Medulla oblongata (tissue), 1 donor: ENCODE measurements around the gene ITPK1.

Source experiments
- DNase-seq: peaks from one replicate; pipeline ENCODE4 v3.0.0-alpha.2; 2015; ENCODE audit errors: extremely low spot score

The ITPK1 gene

DNA sequence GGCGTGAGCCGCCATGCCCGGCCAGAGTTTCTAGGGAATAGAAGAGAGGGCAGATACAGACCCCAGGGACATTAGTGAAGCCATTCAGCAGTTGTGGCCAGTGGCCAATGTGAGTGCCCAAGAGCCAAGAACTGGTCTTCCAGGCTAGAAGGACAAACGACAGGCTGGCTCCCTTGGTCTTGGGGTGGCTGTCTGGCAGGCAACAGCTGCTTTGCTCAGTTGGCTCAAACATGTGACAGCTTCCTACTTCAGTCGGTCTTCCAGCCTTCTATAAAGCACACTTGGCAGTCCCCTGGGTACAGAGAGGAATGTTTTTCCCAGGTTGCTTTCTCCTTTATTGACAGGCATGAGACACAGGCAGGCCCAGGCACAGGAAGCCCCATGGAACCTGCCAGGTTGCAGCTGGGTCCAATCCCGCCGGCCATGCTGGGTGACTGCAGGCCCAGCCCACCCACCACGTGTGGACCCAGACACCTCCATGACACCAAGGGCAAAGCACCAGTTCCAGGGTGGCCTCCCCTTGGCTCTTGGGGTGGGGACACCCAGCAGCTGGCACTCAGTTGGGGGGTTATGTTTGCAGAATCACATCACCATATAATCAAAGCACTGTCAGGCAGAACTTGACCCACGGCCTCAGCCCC lies 177.4 kb downstream of the ITPK1 start:
- peak; percentile 48 for DNase-seq

DNA sequence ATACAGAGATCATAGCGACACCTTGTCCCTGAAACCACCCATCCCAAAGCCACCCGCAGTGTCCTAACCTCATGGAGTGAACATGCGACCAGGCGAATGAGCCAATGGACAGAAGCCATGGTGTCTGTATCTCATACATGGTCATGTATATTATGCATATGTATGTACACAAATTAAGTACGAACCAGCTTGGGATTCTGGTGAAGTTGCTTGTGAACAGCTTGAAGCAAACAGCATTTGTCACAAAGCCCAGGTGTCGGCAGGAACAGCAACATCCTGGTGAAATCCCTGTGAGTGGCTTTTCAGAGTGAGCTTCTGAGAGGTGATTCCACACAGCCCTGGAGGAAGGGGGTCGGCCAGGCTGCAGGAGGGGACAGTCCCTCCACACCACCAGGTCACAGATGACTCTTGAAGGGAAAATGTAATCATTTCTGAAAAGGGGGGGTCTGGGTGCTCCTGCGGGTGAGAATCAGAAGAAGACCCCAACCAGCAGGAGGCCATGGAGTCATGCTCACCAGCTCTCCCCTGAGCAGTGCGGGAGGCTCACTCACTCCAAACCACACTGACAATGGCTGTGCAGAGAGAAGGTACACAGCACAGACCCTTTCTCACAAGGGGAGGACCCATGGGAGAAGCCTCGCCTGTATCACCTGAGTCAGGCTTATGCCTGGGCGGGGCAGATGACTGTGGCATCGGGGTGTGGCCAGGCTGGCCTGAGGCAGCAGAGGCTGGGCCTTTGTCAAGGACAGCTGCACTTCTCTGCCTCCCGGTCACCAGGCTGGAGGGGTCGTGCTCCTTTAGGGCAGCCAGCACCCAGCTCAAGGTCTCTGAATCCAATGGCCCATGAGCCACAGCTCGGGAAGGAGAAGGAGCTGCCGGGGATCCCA lies 178.4 kb downstream of the ITPK1 start:
- DNase-seq, result no peak

DNA sequence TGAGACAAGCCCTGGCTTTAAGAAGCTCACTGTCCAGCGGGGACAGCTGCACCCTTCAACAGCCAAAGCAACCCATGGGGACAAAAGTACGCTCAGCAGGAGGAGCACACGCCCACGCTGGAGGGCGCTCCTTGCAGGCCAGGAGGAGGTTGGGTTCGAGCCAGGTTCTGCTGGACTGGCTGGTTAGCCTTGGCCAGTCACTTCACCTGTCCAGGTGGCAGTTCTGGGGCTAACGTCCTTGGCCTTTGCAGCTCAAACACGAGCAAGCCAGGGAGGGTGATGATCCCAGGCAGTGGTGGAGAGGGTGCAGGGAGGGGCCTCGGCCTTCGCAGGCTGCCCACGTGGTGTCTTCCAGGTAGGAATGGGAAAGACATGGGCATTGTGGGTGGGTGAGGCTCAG lies 179.6 kb downstream of the ITPK1 start:
- DNase-seq, result no peak

DNA sequence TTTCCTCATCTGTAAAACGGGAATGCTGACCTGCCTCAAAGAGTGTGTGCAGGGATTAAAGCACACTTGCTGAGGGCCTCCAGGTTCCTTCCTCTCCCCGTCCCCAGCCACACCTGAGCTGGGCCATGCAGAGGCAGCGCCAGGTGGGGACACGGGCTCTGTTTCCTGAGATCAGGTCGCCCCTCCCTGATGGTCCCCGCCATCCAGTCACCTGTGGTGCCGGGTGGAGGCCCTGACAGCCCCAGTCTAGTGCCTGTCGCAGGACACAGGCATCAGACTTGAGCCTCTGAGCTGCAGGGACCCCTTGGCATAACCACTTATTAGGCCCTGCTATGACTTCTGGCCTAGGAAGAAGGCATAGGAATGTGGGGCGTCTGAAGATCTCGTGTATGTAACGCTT lies 180.3 kb downstream of the ITPK1 start:
- DNase-seq, result no peak

DNA sequence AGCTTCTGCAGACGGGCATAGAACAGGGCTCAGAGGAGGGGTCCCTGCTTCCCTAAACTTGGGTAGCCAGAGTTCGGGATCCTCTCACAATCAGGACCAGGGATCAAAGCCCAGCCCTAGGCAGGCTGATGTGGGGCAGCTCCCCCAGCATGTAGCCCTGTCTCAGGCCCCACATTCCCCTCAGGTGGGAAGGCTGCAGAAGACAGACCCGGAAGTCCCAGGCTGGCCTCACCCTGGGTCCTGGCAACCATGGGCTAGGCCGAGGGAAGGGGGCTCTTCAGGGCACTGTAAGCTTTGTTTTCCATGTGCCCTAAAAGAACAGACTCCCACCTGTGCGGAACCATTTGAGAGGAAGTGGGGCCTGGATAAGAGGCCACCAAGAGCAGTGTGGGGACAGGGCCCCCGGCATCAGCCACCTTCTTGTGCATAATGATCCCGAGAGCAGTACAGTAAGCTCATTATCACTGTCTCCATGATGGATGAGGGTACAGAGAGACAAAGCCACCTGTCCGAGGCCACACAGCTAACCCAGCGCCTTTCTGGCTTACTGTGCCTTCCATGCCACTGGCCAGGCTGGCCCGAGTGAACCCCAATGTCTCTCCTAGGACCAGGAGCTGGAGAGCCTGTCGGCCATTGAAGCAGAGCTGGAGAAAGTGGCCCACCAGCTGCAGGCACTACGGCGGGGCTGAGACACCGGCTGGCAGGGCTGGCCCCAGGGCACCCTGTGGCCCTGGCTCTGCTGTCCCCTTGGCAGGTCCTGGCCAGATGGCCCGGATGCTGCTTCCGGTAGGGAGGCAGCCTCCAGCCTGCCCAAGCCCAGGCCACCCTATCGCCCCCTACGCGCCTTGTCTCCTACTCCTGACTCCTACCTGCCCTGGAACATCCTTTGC lies 181.3 kb downstream of the ITPK1 start:
- no peak for DNase-seq

DNA sequence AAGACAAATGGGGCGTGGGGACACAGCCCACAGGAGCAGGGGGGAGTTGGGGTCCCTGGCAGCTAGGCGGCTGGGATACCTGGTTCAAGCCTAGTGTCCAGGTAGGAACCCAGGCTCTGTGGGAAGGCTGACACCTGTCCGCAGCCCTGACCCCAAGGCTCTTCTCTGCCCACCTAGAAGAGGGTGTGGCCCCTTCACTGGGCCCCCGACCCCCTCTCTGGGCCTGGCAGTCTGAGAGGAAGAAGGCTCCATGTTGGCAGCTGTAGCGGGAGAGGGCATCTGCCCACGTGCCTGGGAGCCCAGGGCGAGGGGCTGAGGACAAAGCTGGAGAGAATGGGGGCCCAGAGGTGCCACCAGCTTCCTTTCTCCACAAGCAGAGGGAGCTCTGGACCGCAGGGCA lies 182.2 kb downstream of the ITPK1 start:
- DNase-seq, result no peak

DNA sequence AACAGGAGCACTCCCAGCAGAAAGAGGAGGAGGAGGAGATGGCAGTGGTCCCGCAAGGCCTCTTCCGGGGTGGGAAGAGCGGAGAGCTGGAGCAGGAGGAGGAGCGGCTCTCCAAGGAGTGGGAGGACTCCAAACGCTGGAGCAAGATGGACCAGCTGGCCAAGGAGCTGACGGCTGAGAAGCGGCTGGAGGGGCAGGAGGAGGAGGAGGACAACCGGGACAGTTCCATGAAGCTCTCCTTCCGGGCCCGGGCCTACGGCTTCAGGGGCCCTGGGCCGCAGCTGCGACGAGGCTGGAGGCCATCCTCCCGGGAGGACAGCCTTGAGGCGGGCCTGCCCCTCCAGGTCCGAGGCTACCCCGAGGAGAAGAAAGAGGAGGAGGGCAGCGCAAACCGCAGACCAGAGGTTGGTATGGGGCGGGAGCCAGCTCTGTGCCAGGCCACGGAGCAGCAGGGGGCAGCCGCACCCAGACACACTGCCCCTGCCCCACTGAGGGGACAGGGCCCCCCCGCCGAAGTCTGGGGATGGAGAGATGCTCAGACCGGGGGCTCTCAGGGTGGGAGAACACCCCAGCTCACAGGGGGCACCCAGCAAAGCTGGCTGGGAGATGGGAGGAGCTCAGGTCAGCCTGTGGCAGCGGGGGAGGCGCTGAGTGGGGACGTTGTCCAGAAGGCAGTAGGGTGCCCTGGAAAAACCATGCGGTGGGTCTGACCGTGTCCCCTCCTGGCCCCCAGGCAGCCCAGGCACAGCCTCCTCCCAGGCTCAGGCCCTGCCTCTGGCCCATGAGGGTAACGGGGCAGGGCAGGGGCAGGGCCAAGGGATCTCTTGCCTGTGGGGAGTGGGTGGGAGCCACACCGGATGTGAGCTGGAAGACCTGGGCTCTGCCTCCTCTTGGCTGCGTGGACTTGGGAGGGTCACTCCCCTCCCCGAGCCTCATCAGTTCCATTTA lies 183.0 kb downstream of the ITPK1 start:
- no peak for DNase-seq

DNA sequence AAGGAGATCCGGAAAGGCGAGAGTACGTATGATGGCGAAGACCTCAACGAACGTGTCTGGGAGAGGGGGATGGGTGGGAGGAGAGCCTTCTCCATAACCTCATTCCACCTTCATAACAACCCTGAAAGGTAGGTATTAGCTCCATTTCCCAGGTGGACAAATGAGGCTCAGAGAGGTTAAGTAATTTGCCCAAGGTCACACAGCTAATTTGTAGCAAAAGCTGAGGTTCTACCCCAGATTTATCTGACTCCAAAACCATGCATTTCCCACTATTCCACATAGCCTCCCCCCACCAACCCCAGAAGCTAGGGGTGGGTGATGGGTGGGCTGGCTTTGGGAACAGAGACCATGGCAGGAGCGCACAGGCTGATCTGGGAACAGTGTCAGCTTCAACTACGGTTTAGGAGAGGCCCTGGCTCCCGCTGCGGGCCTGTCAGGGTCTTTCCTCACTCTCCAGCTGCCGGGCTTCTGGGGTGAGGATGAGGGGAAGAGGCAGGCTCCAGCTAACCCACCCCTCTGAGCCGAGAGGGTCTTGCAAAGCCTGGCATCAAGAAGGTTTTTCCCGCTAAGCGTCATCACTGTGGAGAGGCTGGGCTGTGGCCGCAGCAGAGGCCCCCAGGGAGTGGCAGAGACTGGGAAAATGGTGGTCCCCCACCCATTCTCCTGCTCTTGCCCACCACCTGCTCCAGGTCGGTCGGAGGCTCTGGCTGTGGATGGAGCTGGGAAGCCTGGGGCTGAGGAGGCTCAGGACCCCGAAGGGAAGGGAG lies 183.9 kb downstream of the ITPK1 start:
- no peak for DNase-seq

DNA sequence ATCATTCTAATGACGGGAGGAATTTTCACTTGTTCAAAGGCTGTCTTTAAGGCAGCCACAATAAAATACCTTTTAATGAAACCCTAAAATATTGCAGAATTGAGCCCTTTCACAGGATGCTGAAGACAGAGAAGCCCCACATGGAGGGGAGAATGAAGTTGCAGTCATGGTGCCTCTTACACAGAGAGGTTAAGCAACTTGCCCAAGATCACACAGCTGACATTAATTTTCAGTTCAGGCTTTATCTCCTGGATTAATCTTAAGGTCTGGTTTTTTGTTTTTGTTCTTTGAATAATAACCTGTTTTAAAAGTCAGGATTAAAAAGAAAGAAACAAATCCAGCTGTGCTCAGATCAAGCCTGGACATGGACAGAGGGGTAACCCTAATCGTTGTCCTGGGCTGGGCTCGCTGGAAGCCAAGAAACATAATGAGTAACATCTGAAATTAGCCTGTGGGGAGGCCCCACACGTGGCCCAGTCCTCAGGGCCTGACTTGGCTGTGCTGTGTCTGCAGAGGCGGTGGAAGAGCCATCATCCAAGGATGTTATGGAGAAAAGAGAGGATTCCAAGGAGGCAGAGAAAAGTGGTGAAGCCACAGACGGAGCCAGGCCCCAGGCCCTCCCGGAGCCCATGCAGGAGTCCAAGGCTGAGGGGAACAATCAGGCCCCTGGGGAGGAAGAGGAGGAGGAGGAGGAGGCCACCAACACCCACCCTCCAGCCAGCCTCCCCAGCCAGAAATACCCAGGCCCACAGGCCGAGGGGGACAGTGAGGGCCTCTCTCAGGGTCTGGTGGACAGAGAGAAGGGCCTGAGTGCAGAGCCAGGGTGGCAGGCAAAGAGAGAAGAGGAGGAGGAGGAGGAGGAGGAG lies 184.8 kb downstream of the ITPK1 start:
- DNase-seq, result no peak

DNA sequence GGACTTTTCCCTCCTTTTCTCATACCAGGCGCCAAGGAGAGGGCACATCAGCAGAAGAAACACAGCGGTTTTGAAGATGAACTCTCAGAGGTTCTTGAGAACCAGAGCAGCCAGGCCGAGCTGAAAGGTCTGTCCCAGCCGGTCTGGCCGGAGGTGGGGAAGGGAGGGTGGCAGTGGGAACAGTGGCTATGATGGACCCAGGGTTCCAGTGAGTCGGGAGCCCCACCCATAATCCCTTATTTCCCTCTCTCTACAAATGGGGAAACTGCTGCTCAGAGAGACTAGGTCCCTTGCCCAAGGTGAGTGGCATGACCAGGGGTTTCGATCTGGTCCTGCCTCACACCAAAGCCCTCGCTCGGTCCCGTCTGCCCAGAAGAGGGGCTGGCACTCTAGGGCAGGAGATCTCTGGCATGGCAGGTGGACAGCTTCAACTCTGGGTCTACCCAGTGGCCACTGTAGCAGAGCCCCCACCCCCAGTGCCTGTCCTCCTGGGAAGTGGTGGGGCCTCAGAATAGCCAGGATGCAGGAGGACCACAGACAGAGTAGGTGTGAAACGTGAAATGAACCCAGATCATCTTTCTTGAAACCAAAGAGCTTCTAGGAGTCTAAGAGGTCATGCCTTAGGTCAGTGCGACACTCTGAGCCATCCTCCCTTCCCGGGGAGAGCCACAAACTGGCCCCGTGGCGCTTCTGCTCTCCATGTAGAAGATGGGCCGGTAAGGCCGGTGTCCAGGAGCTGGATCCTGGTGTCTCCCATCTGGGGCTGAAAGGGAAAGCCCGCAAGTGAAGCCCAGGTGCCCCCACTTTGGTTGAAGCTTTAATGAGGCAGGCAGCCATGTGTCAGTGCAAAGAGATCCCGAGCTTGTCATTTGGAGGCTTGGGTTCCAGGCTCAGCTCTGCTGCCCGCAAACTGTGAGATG lies 185.8 kb downstream of the ITPK1 start:
- no peak for DNase-seq

DNA sequence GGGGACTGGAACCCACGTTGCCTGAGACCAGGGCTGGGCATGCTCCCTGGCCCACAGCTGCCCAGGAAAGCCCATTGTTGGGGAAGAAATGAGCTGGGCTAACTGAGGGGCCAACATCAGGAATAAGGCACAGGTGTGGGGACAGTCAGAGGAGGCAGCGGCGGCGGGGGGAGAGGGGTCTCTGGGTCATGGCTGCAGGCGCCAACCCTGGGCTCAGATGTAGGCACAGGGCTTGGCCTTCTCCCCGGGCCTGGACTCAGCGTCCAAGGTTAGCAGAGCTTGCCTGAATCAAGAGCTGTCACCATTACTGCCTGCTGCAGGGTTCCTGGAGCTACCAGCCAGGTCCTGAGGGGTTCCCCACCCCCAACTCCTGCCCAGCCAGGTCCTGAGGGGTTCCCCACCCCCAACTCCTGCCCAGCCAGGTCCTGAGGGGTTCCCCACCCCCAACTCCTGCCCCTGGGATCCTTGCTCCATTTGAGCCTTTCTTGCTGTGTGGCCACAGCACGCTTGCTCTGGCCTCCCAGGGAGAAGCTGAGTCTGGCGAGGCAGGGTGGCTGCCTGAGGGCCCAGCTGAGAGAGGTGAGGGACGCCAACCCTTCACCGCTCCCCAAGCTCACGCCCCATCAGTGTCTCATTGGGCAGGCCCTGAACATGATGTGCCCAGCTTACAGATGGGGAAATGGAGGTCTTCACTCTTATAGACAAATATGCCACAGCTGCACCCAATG lies 186.6 kb downstream of the ITPK1 start:
- no peak for DNase-seq

DNA sequence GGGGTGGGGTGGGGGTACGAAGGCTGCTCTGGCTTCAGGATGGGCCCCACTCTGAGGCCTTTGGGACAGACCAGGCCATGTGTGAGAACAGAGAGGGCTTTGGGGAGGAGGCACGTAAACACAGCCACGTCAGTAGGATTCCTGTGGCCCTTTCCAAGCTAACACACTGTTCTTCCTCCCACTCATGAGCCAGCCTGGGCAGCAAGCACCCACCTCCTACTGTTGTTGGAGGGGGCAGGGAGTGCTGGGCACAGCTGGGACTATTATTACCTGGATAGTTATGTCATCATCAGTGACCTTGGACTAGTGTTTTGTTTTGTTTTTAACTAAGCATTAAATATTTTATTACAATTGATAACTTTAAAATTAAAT lies 187.5 kb downstream of the ITPK1 start:
- no peak for DNase-seq

DNA sequence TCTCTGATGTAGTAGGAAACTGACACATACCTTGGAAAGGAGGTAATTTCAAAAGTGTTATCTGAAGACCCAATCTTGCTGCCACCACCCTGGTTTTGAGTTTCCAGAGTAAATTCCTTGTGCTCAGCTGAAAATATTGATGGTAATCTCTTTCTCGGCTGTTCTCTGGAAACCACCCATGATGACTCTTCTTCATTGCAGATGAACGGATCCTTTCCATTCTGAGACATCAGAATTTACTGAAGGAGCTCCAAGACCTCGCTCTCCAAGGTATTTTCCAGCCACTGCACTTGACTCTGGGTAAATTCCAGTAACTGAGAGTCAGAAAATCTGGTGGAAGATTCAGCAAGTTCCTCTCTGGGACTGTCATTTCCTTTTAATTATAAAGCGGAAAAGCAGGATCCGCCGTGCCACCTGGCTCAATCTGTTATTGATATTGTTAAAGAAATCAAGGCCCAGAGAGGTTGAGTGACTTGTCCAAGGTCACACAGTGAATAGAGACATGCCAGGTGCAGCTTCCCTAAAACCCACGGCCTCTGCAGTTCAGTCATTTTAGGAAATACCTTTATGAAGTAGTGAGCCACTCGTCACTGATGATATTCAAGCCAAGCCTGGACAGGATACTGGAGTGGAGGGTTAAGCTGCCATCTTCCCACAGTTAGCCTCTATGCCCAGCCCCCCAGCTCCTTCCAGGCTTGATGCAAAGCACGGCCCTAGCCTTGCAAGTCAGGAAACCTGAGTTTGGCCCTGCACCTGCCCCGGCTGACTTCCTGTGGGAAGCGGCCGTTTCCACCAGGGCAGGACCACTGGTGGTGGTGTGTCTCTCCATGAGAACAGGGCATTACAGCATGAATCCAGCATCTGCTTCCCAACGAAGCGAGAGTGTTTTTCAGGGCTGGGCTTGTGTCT lies 188.1 kb downstream of the ITPK1 start:
- no peak for DNase-seq

DNA sequence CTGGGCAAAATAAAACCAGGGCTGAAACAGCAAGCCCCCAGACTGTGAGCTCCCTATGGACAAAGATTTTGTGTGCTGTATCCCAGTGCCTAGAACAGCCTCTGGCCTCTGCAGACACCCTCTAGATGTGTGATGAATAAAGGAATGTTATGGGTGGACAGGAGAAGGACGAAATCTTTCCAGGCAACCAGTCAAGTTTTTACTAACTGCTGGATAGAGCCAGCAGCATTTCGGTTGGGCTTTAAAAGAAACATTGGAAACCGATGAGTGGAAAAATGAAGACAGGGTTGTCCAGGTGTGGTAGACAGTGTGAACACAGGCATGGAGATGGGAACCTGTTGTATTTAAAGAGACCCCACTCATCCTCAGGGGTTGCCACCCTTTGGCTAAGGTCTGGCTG lies 188.8 kb downstream of the ITPK1 start:
- DNase-seq, result no peak

DNA sequence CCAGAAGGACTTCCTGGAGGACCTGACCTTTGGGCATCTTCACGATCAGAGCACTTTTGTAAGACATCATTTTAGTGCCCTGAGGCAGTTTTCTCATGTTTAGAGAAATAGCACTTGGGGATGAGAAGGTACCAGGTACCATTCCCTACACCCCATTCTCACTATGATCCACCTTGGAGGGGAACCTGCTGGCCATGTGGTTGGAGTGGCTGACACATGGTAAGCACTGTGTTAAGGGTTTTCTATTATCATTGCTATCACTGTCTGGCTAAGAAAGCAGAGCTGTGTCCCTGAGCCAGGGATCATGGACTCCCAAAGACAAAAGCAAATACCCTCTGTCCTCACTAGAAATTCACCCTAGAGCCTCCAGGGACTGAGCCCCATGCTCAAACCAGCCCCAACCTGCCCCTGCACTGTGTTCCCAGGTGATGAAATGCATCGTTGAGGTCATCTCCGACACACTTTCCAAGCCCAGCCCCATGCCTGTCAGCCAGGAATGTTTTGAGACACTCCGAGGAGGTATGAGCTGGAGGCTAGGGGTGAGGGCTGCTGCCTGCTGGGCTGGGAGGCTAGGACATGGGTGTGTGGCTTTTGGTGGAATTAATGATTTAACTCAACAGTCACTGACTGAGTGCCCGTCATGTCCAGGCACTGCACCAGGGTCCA lies 189.4 kb downstream of the ITPK1 start:
- no peak for DNase-seq

DNA sequence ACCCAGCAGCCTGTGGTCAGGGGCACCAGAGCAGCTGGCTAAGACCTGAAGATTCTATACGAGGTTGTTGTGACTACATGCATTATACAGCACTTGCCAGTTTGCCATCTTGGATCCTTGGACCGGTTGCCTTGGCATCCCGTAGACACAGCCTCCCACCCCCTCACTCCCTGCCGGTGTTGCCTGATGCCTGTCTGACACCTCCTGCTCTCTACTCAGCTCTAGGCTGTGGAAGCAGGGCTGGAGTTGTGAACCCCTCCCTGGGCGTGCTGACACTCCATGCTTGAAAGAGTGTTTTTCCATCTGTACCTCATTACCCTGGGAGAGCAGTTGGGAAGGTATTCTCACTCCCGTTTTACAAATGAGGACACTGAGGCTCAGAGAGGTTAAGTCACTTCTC lies 190.3 kb downstream of the ITPK1 start:
- DNase-seq, result no peak
